AG04449 (cell line): ENCODE measurements around the gene ARHGAP10.

Experiments
- CTCF ChIA-PET: fragments of 350-600 bp; formaldehyde crosslinking; extraction: SDS; loops from one replicate; lab custom pipeline; 2021; ENCODE audit warnings: antibody characterized with exemption; lab: Yijun Ruan, JAX
- POLR2A ChIA-PET: fragments of 400-600, 350-600 bp; formaldehyde crosslinking; extraction: SDS; loops from one replicate; lab custom pipeline; 2020; ENCODE audit warnings: antibody characterized with exemption, inconsistent platforms; lab: Yijun Ruan, JAX
- DNase-seq: peaks from one replicate; pipeline ENCODE4 v3.0.0-alpha.2; 2010; ENCODE audit warnings: low read depth, low spot score
- H3K4me3 ChIP-seq: 2 replicates; pipeline ENCODE4 v1.5.1; 2011; ENCODE audit warnings: low read depth, mild to moderate bottlenecking, control low read depth, low read length
- CTCF ChIP-seq: IDR thresholded peaks from one replicate; pipeline ENCODE4 v1.5.1; 2011; ENCODE audit warnings: mild to moderate bottlenecking, moderate library complexity, low read length, control low read depth, inconsistent platforms; ENCODE audit not compliant: insufficient read depth; ENCODE audit errors: missing control alignments

Gene ARHGAP10

GRCh38 chr4:147942729-147943128 lies 210.8 kb downstream of the ARHGAP10 start:
- H3K4me3 ChIP-seq: no peak overlapping the region
- ChIA-PET CTCF (no interaction called here), POLR2A (no interaction called here)
- TF ChIP-seq CTCF: no peak
- no peak for DNase-seq

- ChIA-PET POLR2A (no interaction called here), CTCF (no interaction called here)
- no peak for DNase-seq
- no peak overlapping the region for H3K4me3 ChIP-seq
- TF ChIP-seq CTCF: no peak
These were observed 211.3 kb downstream of the ARHGAP10 start for GRCh38 chr4:147943159-147943638.

GRCh38 chr4:147944249-147944648 lies 212.4 kb downstream of the ARHGAP10 start:
- ChIA-PET CTCF (interaction anchor here (1.0 kb wide), 1 partner anchor 60 kb away, joined by 3 read pairs; no protein-coding TSS in a partner anchor), POLR2A (no interaction called here)
- DNase-seq: no peak
- no peak overlapping the region for H3K4me3 ChIP-seq
- no peak for TF ChIP-seq CTCF

- no peak overlapping the region for H3K4me3 ChIP-seq
- ChIA-PET POLR2A (no interaction called here), CTCF (interaction anchor here (1.0 kb wide), 1 partner anchor 60 kb away, joined by 3 read pairs; no protein-coding TSS in a partner anchor)
- DNase-seq: no peak
- TF ChIP-seq CTCF: no peak
These were observed 212.9 kb downstream of the ARHGAP10 start for GRCh38 chr4:147944670-147945260.

- H3K4me3 ChIP-seq: no peak overlapping the region
- ChIA-PET POLR2A (no interaction called here), CTCF (no interaction called here)
- no peak for DNase-seq
- TF ChIP-seq CTCF: no peak
These were observed 216.4 kb downstream of the ARHGAP10 start for GRCh38 chr4:147948336-147948735.

GRCh38 chr4:147950261-147950660 lies 218.4 kb downstream of the ARHGAP10 start:
- DNase-seq: no peak
- no peak for TF ChIP-seq CTCF
- ChIA-PET CTCF (interaction anchor here (1.2 to 1.8 kb wide), 2 partner anchors 18 to 25 kb away, joined by 3 to 5 read pairs; no protein-coding TSS in a partner anchor), POLR2A (no interaction called here)
- H3K4me3 ChIP-seq: no peak overlapping the region
